Activated T-helper 1 cell treated with anti-CD3 and anti-CD28 coated beads, Interleukin-12 subunit alpha, Interleukin-12 subunit beta, Interleukin-2, Interleukin-4 antibody, amounts not matched to agents 30 ng/mL and 10 ng/mL and 1 ng/mL, durations not matched to agents 14 hours and 24 hours and 36 hours (primary cell): ENCODE results near the gene NKAIN2. TPM values are rescaled to one million over a fixed set of nuclear protein-coding genes. Genes with fewer than 3 reads are reported as not detected.

Experiments
- DNase-seq: peaks from one replicate; pipeline ENCODE4 v3.0.0; 2021; ENCODE audit warnings: low spot score
- H3K27ac Mint-ChIP-seq: one replicate; pipeline ENCODE4 v1.8.0; 2021; ENCODE audit warnings: mild to moderate bottlenecking, mixed read lengths
- H3K27me3 Mint-ChIP-seq: one replicate; pipeline ENCODE4 v1.8.0; 2022; ENCODE audit warnings: mild to moderate bottlenecking, moderate library complexity, mixed read lengths; ENCODE audit not compliant: insufficient read depth
- H3K36me3 Mint-ChIP-seq: one replicate; pipeline ENCODE4 v1.8.0; 2021; ENCODE audit warnings: low read depth, mixed read lengths
- H3K4me1 Mint-ChIP-seq: one replicate; pipeline ENCODE4 v1.8.0; 2021; ENCODE audit warnings: low read depth, mixed read lengths
- H3K4me3 Mint-ChIP-seq: one replicate; pipeline ENCODE4 v1.8.0; 2021; ENCODE audit warnings: mild to moderate bottlenecking, moderate library complexity, mixed read lengths
- H3K9me3 Mint-ChIP-seq: one replicate; pipeline ENCODE4 v1.8.0; 2021; ENCODE audit warnings: mixed read lengths
- intact Hi-C: fragments of 100-400 bp; cut with micrococcal nuclease; formaldehyde crosslinking; loops from one replicate; pipeline ENCODE4 v1.15.1; 2024
- total RNA-seq: library from RNA; stranded (reverse); gene quantifications from 2 replicates; pipeline ENCODE4 v1.2.3, GENCODE V29; 2022

NKAIN2 gene
- total RNA-seq, 1 donor from 2014 or later: not detected

- H3K4me1 Mint-ChIP-seq: no peaks in the 10 kb centered on the region
- H3K27me3 Mint-ChIP-seq: no peaks in the 10 kb centered on the region
- H3K4me3 Mint-ChIP-seq: no peak overlapping the region
- no peak for DNase-seq
- no peak overlapping the region for H3K27ac Mint-ChIP-seq
- intact Hi-C loops: no loop called here
- H3K9me3 Mint-ChIP-seq: no peaks in the 10 kb centered on the region
- H3K36me3 Mint-ChIP-seq: no peaks in the 10 kb centered on the region
Measured at GRCh38 chr6:124791156-124791555, 987.5 kb downstream of the NKAIN2 start.

GRCh38 chr6:124792386-124792785, 988.7 kb downstream of the NKAIN2 start:
- H3K27ac Mint-ChIP-seq: no peak overlapping the region
- H3K9me3 Mint-ChIP-seq: no peaks in the 10 kb centered on the region
- intact Hi-C loops: no loop called here
- H3K4me1 Mint-ChIP-seq: no peaks in the 10 kb centered on the region
- no peaks in the 10 kb centered on the region for H3K36me3 Mint-ChIP-seq
- H3K4me3 Mint-ChIP-seq: no peak overlapping the region
- no peaks in the 10 kb centered on the region for H3K27me3 Mint-ChIP-seq
- no peak for DNase-seq

DNA sequence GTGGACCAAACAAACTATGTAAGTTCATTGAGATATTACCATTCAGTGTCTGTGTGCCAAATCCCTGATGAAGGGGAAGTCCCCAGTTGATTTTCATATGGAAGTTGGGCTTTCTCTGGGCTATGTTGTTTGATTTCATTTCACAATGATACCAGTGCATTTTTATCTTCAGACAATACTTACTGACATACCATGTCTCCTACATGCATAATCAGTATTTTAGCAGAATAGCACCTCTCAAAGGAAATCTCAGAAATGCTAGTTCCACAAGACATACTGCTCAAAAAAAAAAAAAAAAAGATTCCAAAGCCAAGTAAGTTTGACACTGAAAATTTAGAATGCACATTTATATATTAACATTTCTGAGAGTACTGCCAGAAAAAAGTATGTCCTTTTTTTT, 989.7 kb downstream of the NKAIN2 start:
- Mint-ChIP-seq H3K4me1 (no peaks in the 10 kb centered on the region), H3K27me3 (no peaks in the 10 kb centered on the region), H3K36me3 (no peaks in the 10 kb centered on the region), H3K9me3 (no peaks in the 10 kb centered on the region), H3K27ac (no peak overlapping the region), H3K4me3 (no peak overlapping the region)
- intact Hi-C loops: no loop called here
- DNase-seq: no peak

- no peaks in the 10 kb centered on the region for H3K9me3 Mint-ChIP-seq
- H3K4me3 Mint-ChIP-seq: no peak overlapping the region
- no peaks in the 10 kb centered on the region for H3K36me3 Mint-ChIP-seq
- H3K27ac Mint-ChIP-seq: no peak overlapping the region
- DNase-seq: no peak
- H3K4me1 Mint-ChIP-seq: no peaks in the 10 kb centered on the region
- intact Hi-C loops: no loop called here
- peaks cover 2% of the 10 kb centered on the region for H3K27me3 Mint-ChIP-seq
Measured at GRCh38 chr6:124795643-124796463, 992.2 kb downstream of the NKAIN2 start.

GRCh38 chr6:124796464-124796970, 992.9 kb downstream of the NKAIN2 start:
- intact Hi-C loops: no loop called here
- H3K9me3 Mint-ChIP-seq: no peaks in the 10 kb centered on the region
- no peak overlapping the region for H3K4me3 Mint-ChIP-seq
- no peak overlapping the region for H3K27ac Mint-ChIP-seq
- H3K4me1 Mint-ChIP-seq: no peaks in the 10 kb centered on the region
- peaks cover 2% of the 10 kb centered on the region for H3K27me3 Mint-ChIP-seq
- H3K36me3 Mint-ChIP-seq: no peaks in the 10 kb centered on the region
- no peak for DNase-seq

GRCh38 chr6:124797224-124797623, 993.6 kb downstream of the NKAIN2 start:
- Mint-ChIP-seq H3K9me3 (no peaks in the 10 kb centered on the region), H3K4me3 (no peak overlapping the region), H3K36me3 (no peaks in the 10 kb centered on the region), H3K27ac (no peak overlapping the region), H3K4me1 (no peaks in the 10 kb centered on the region), H3K27me3 (peaks cover 2% of the 10 kb centered on the region)
- intact Hi-C loops: no loop called here
- DNase-seq: no peak

GRCh38 chr6:124798942-124799496, 995.4 kb downstream of the NKAIN2 start:
- H3K36me3 Mint-ChIP-seq: no peaks in the 10 kb centered on the region
- intact Hi-C loops: no loop called here
- DNase-seq: no peak
- H3K27ac Mint-ChIP-seq: no peak overlapping the region
- H3K4me1 Mint-ChIP-seq: no peaks in the 10 kb centered on the region
- H3K9me3 Mint-ChIP-seq: no peaks in the 10 kb centered on the region
- peaks cover 3% of the 10 kb centered on the region for H3K27me3 Mint-ChIP-seq
- H3K4me3 Mint-ChIP-seq: no peak overlapping the region

DNA sequence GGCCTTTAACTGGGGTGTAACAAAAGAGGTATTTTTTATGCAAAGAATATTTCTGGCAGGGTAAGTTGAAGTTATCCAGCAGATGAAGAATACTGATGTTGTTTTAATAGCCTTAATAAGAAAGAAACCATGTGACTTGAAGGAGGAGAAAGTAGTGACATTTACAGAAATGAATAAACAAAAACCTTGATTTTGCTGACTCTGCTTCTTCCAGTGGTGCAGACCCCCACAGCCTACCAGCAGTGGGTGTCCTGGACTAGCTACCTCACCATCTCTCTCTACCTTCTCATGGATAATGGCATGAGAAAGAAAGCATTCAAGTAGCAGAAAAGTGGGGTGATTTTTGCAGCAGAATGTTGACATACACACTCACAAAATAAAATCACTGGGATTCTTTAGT, 996.0 kb downstream of the NKAIN2 start:
- Mint-ChIP-seq H3K27me3 (peaks cover 3% of the 10 kb centered on the region), H3K4me1 (no peaks in the 10 kb centered on the region), H3K4me3 (no peak overlapping the region), H3K9me3 (no peaks in the 10 kb centered on the region), H3K27ac (no peak overlapping the region), H3K36me3 (no peaks in the 10 kb centered on the region)
- DNase-seq: no peak
- intact Hi-C loops: no loop called here

DNA sequence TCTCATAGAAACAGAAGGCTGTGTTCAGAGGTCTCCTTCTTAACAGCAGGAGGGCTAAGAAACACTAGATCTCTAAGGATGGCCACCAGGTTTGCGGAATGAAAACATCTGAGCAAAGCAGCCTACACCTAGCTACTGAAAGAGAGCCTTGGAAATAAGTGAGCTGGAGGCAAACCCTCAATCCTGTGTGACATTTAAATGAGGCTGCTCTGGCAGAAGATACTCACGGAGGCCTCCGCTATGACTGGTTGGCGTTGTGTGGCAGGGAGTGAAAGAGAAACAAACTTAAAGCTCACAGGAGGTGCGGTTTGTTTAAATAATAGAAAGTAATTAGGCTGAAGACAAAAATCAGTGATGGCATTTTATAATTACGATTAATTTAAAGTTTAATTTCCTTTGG, 996.6 kb downstream of the NKAIN2 start:
- Mint-ChIP-seq H3K27me3 (peaks cover 3% of the 10 kb centered on the region), H3K36me3 (no peaks in the 10 kb centered on the region), H3K4me1 (no peaks in the 10 kb centered on the region), H3K4me3 (no peak overlapping the region), H3K9me3 (no peaks in the 10 kb centered on the region), H3K27ac (no peak overlapping the region)
- no peak for DNase-seq
- intact Hi-C loops: no loop called here

DNA sequence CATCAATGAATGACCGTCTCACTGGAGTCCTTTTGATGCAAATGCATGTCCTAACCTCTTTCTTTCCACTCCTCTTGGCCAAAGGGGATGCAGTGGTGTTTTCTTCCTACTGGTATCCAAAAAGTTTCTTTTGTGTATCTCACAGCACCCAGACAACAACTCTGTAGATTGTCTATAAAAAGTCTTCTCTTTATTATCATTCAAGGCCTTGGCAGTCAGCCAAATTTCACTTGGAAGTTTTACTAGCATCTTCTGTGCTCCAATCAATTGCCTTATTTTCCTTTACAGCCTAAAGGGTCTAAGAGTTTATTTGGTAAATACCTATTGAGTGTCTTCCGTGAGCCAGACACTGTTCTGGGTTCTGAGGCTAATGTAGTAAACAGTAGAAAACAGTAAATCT, 1008.4 kb downstream of the NKAIN2 start:
- no peak for DNase-seq
- H3K27ac Mint-ChIP-seq: no peak overlapping the region
- no peaks in the 10 kb centered on the region for H3K27me3 Mint-ChIP-seq
- H3K4me1 Mint-ChIP-seq: no peaks in the 10 kb centered on the region
- no peaks in the 10 kb centered on the region for H3K9me3 Mint-ChIP-seq
- H3K4me3 Mint-ChIP-seq: no peak overlapping the region
- H3K36me3 Mint-ChIP-seq: no peaks in the 10 kb centered on the region
- intact Hi-C loops: no loop called here

DNA sequence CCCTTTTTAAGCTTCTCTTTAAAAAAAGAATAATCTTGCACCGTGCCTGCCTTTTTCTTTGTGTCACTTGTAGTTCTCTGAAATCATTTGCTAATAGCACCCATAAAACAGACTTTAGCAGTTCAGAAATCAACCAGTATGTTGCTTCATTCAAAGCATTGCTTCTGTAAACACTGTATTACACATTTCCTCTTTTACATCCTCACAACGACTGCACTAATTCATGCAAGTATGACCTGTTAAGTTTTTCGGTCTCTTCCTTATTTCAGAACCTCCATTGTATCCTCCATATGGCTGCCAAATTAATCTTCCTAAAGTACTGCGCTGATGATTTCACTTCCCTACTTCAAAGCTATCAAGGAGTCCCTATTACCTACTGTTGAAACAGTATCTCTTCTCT, 1015.7 kb downstream of the NKAIN2 start:
- Mint-ChIP-seq H3K27ac (no peak overlapping the region), H3K9me3 (no peaks in the 10 kb centered on the region), H3K36me3 (no peaks in the 10 kb centered on the region), H3K4me3 (no peak overlapping the region), H3K4me1 (no peaks in the 10 kb centered on the region), H3K27me3 (peaks cover 3% of the 10 kb centered on the region)
- intact Hi-C loops: no loop called here
- no peak for DNase-seq

DNA sequence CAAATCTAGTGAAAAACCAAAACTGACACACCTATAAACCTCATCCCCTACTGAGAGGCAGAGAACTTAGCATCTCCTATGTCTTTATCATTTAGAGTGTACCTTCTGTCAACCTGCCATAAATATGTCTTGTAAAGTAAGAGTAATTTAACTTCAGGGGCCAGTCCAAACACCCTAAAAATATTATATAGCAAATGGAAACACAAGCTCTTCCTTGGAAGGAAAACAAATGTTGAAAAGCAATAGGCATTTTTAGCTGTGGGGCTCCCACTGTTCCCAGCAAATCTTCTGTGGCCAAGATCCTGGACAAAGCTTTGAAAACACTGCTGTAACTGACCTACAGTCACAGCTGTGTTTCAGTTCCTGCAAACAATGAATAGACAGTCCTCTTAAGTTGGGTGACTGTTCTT, 1018.5 kb downstream of the NKAIN2 start:
- Mint-ChIP-seq H3K27ac (no peak overlapping the region), H3K27me3 (peaks cover 3% of the 10 kb centered on the region), H3K4me1 (no peaks in the 10 kb centered on the region), H3K4me3 (no peak overlapping the region), H3K36me3 (no peaks in the 10 kb centered on the region), H3K9me3 (no peaks in the 10 kb centered on the region)
- intact Hi-C loops: no loop called here
- no peak for DNase-seq

DNA sequence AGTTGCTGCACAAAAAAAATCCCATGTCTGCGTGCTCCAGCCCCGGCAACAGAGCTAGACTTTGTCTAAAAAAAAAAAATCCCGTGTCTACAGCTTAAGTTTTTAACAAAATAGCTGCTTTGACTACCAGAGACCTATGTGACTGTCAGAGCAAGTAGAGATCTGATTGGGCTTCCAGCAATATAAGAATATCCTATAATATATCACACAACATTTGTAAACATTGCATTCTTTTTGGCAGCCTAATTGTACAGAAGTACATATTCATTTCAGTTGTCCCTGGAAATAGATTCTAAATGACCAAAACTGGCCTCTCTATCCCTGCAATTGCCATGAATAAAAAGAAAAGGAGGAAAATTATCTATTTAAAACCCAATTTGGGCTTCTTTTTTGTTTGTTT, 1019.1 kb downstream of the NKAIN2 start:
- no peak overlapping the region for H3K27ac Mint-ChIP-seq

More for the DNA sequence above, 1019.1 kb downstream of the NKAIN2 start:
- DNase-seq: no peak
- Mint-ChIP-seq H3K27me3 (peaks cover 3% of the 10 kb centered on the region), H3K9me3 (no peaks in the 10 kb centered on the region), H3K4me3 (no peak overlapping the region), H3K36me3 (no peaks in the 10 kb centered on the region), H3K4me1 (no peaks in the 10 kb centered on the region)
- intact Hi-C loops: no loop called here
